K562 (cell line): ENCODE results near the gene NMNAT2. TPM values are rescaled to one million over a fixed set of nuclear protein-coding genes. Genes with fewer than 3 reads are reported as not detected.

Source experiments
- ATAC-seq: fragments of 200-7000 bp; cut with Tn5 transposase; 3 replicates; pipeline ENCODE4 v1.9.1; 2020; ENCODE audit warnings: moderate library complexity
- BruUV-seq: library from RNA; stranded (reverse); fragments of 400-500 nt; replicated peaks from 2 replicates; lab custom pipeline; 2021; lab: Mats Ljungman, UMichigan
- CTCF ChIA-PET: fragments of 300-600 bp; formaldehyde crosslinking; extraction: SDS; loops from one replicate; lab custom pipeline; 2021; ENCODE audit warnings: low intra/inter-chr PET ratio; lab: Yijun Ruan, JAX
- POLR2A ChIA-PET: fragments of 300-600, 350-650 bp; sonication (Branson Sonifier 250); formaldehyde crosslinking; extraction: SDS; loops from one replicate; lab custom pipeline; 2021; ENCODE audit warnings: antibody characterized with exemption, inconsistent platforms; lab: Yijun Ruan, JAX
- DNase-seq, 4 experiments: peaks; one replicate each; pipeline versions ENCODE4 v3.0.0 to v3.0.0-alpha.2; 2011 to 2018; ENCODE audit warnings: low spot score in 3 of 4, mixed read lengths in 3 of 4; ENCODE audit errors: extremely low read depth in 1 of 4
- FAIRE-seq: peaks from 2 replicates; lab custom pipeline; 2011; peaks lifted over from hg19 to GRCh38; lab: Jason Lieb, UNC
- H2AFZ ChIP-seq: 2 replicates; pipeline ENCODE4 v1.6.0; 2011; ENCODE audit warnings: low read depth, low read length, control low read depth, inconsistent platforms
- H3K27ac ChIP-seq: fragments of 200-600 bp; 3 replicates; pipeline ENCODE4 v1.8.0; 2011; ENCODE audit warnings: low read depth, mild to moderate bottlenecking, control low read depth, inconsistent platforms, low read length, moderate library complexity, mixed read lengths; ENCODE audit errors: extremely low read depth
- H3K27me3 ChIP-seq, 2 experiments: fragments of 300-600 bp in 1 of 2; 2 replicates in 1 of 2; 3 replicates in 1 of 2; pipeline versions ENCODE4 v1.6.0 to v1.8.0; 2011; ENCODE audit warnings: inconsistent platforms in 2 of 2, low read length in 2 of 2, mild to moderate bottlenecking in 1 of 2, mixed read lengths in 1 of 2, moderate library complexity in 1 of 2; ENCODE audit not compliant: control insufficient read depth in 2 of 2, insufficient read depth in 2 of 2
- H3K36me3 ChIP-seq: fragments of 300-600 bp; 3 replicates; pipeline ENCODE4 v1.8.0; 2011; ENCODE audit warnings: mild to moderate bottlenecking, low read length, inconsistent platforms; ENCODE audit not compliant: control insufficient read depth, insufficient read depth
- H3K4me1 ChIP-seq, 2 experiments: fragments of 200-600 bp in 1 of 2; replicated peaks in 1 of 2; 2 replicates in 1 of 2; 3 replicates in 1 of 2; pipeline versions ENCODE4 v1.5.1 to v1.8.0; 2011; ENCODE audit warnings: inconsistent platforms in 2 of 2, low read length in 2 of 2, mild to moderate bottlenecking in 1 of 2, mixed read lengths in 1 of 2, moderate library complexity in 1 of 2; ENCODE audit not compliant: control insufficient read depth in 2 of 2, insufficient read depth in 2 of 2
- H3K4me2 ChIP-seq: 2 replicates; pipeline ENCODE4 v1.6.1; 2011; ENCODE audit warnings: low read length, control low read depth, inconsistent platforms, mixed read lengths; ENCODE audit not compliant: insufficient read depth
- H3K4me3 ChIP-seq: fragments of 200-600 bp; sonication (generic), shearing (Covaris generic); 2 replicates; pipeline ENCODE4 v1.5.1; 2016; ENCODE audit warnings: control low read depth, inconsistent platforms
- H3K79me2 ChIP-seq: fragments of 200-600 bp; 3 replicates; pipeline ENCODE4 v1.8.0; 2011; ENCODE audit warnings: low read length, inconsistent platforms; ENCODE audit not compliant: control insufficient read depth, insufficient read depth
- H3K9ac ChIP-seq, 2 experiments: 2 replicates each; pipeline versions ENCODE4 v1.6.0 to v1.6.1; 2011; ENCODE audit warnings: low read depth in 2 of 2, low read length in 2 of 2, control low read depth in 1 of 2, inconsistent platforms in 1 of 2, mild to moderate bottlenecking in 1 of 2, mixed read lengths in 1 of 2; ENCODE audit not compliant: insufficient read depth in 1 of 2
- H3K9me1 ChIP-seq: one replicate; pipeline ENCODE4 v1.6.0; 2011; ENCODE audit warnings: inconsistent platforms, mild to moderate bottlenecking, low read length, moderate library complexity; ENCODE audit not compliant: control insufficient read depth, insufficient read depth
- H3K9me3 ChIP-seq: replicated peaks from 2 replicates; pipeline ENCODE4 v1.5.1; 2011; ENCODE audit warnings: low read depth, low read length, inconsistent platforms; ENCODE audit not compliant: control insufficient read depth, insufficient read depth
- H4K20me1 ChIP-seq: replicated peaks from 2 replicates; pipeline ENCODE4 v1.6.1; 2011; ENCODE audit warnings: low read length, inconsistent platforms, mixed read lengths; ENCODE audit not compliant: control insufficient read depth, insufficient read depth
- CSDE1 ChIP-seq, 2 experiments: fragments of 450-650 bp; IDR thresholded peaks; 2 replicates each; pipeline ENCODE4 v1.6.1; 2016; ENCODE audit warnings: mild to moderate bottlenecking in 1 of 2
- GABPA ChIP-seq: fragments of 200-800 bp; sonication (Bioruptor generic); conservative IDR thresholded peaks from 2 replicates; pipeline ENCODE4 v1.6.1; 2016; ENCODE audit warnings: low read depth, missing genetic modification characterization, missing compliant biosample characterization
- KAT7 ChIP-seq: sonication (generic); formaldehyde crosslinking; IDR thresholded peaks from 2 replicates; pipeline ENCODE4 v1.8.0; 2022; ENCODE audit warnings: missing genetic modification reagents, mild to moderate bottlenecking, borderline replicate concordance
- KHSRP ChIP-seq: fragments of 450-650 bp; IDR thresholded peaks from 2 replicates; pipeline ENCODE4 v1.6.1; 2017
- MYBL2 ChIP-seq, 2 experiments: fragments of 450-650 bp in 1 of 2; sonication (generic) in 1 of 2; formaldehyde crosslinking in 1 of 2; IDR thresholded peaks; 2 replicates each; pipeline versions ENCODE4 v1.6.1 to v1.8.1; 2017 to 2022; ENCODE audit warnings: borderline replicate concordance in 1 of 2, inconsistent platforms in 1 of 2, low read depth in 1 of 2, mild to moderate bottlenecking in 1 of 2, missing genetic modification reagents in 1 of 2, moderate library complexity in 1 of 2
- NFIC ChIP-seq: fragments of 450-650 bp; IDR thresholded peaks from 2 replicates; pipeline ENCODE4 v1.6.1; 2017; ENCODE audit warnings: mild to moderate bottlenecking, inconsistent platforms
- PCBP1 ChIP-seq: fragments of 200-400 bp; formaldehyde crosslinking; IDR thresholded peaks from 2 replicates; pipeline ENCODE4 v1.6.1; 2018; ENCODE audit warnings: mild to moderate bottlenecking, low read depth, low read length; ENCODE audit not compliant: poor library complexity, severe bottlenecking
- RAD51 ChIP-seq: fragments of 450-650 bp; IDR thresholded peaks from 2 replicates; pipeline ENCODE4 v1.7.1; 2016; ENCODE audit warnings: low read depth, mild to moderate bottlenecking, borderline replicate concordance
- RBM15 ChIP-seq: fragments of 200-400 bp; formaldehyde crosslinking; IDR thresholded peaks from 2 replicates; pipeline ENCODE4 v1.6.1; 2018; ENCODE audit warnings: mild to moderate bottlenecking, low read length, moderate library complexity; ENCODE audit not compliant: insufficient read depth
- ZNF780A ChIP-seq: fragments of 250-450 bp; sonication (Bioruptor Pico); IDR thresholded peaks from 2 replicates; pipeline ENCODE4 v1.5.0; 2021; ENCODE audit warnings: mild to moderate bottlenecking
- WGBS: fragments of 100-300 bp; shearing (Covaris generic); methylation state at CpG from one replicate; pipeline ENCODE4 v1.1.6; 2016; ENCODE audit warnings: low coverage, mixed read lengths; ENCODE audit not compliant: insufficient coverage; ENCODE audit errors: missing lambda C conversion rate; 5-methylcytosine and 5-hydroxymethylcytosine counted together
- in situ Hi-C: fragments of 300-500 bp; cut with MboI; formaldehyde crosslinking; loops from 4 replicates; pipeline ENCODE4 v1.15.0; 2018; ENCODE audit warnings: inconsistent platforms, mixed read lengths
- intact Hi-C: fragments of 100-400 bp; cut with micrococcal nuclease; formaldehyde crosslinking; loops from 2 replicates; pipeline ENCODE4 v1.14.2; 2022
- polyA plus RNA-seq, 8 experiments: library from polyadenylated mRNA; depleted of rRNA in 4 of 8; stranded (reverse) in 5 of 8; unstranded in 3 of 8; fragments of >200 nt; fragmentation: Nextera tagmentation in 2 of 8; fragmentation: Illumina TruSeq in 1 of 8; extraction: Ambion mirVana in 2 of 8; extraction: Trizol in 1 of 8; gene quantifications; 2 replicates each; pipeline versions ENCODE4 v1.2.1 to v1.2.3, GENCODE V29; 2011 to 2014; ENCODE audit warnings: inconsistent platforms in 1 of 8, missing spikeins in 1 of 8
- total RNA-seq, 7 experiments: library from RNA; depleted of rRNA in 6 of 7; stranded (reverse); fragments of >200 nt in 6 of 7; fragmentation: Illumina TruSeq in 2 of 7; extraction: Trizol in 2 of 7; gene quantifications; 2 replicates each; pipeline versions ENCODE4 v1.2.1 to v1.2.3, GENCODE V29; 2011 to 2021; ENCODE audit warnings: low replicate concordance in 1 of 7
- TF ChIP-seq, protein P1 (sequence below): fragments of 450-650 bp; IDR thresholded peaks from one replicate; pipeline ENCODE4 v1.6.1; 2018; ENCODE audit warnings: mild to moderate bottlenecking, moderate library complexity; ENCODE audit not compliant: partially characterized antibody
- TF ChIP-seq, protein P2 (sequence below): fragments of 450-650 bp; IDR thresholded peaks from 2 replicates; pipeline ENCODE4 v1.6.1; 2016; ENCODE audit warnings: low read depth, mild to moderate bottlenecking, moderate library complexity
- TF ChIP-seq, protein P3 (sequence below), 2 experiments: fragments of 450-650 bp; conservative IDR thresholded peaks; 2 replicates each; pipeline ENCODE4 v1.6.1; 2017; ENCODE audit warnings: mild to moderate bottlenecking in 2 of 2, moderate library complexity in 2 of 2
- TF ChIP-seq, protein P4 (sequence below): sonication (generic); formaldehyde crosslinking; IDR thresholded peaks from 2 replicates; pipeline ENCODE4 v1.8.1; 2022; ENCODE audit warnings: missing genetic modification reagents
- TF ChIP-seq, protein P5 (sequence below): fragments of 450-650 bp; formaldehyde crosslinking; IDR thresholded peaks from 2 replicates; pipeline ENCODE4 v1.4.0; 2020; ENCODE audit warnings: mild to moderate bottlenecking, moderate library complexity

Gene NMNAT2
- total and polyA plus RNA-seq, 9 of the 15 experiments (the other 6 are each of a cell fraction or from before 2014, with no cell fraction given): not detected

DNA sequence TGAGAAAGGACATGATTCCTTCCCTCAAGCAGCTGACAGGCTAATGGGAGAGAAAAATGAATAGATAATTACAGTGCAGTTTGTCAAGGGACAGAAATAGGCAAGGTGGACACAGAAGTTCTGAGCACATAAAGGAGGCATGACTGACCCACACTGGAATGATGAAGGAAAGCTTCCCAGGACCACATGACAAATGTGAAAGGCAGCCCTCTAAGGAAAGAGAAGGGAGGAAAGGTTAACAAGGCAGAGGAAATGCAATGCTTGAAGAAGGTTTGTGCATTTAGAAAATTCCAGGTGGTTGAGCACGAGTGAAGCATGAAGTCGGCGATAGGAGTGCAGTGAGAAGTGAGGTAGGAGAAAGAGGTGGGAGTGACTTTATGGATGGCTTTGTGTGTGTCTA lies 194.7 kb downstream of the NMNAT2 start:
- Histone ChIP-seq H3K9ac (no peak overlapping the region), H3K36me3 (no peaks in the 10 kb centered on the region), H4K20me1 (no peaks in the 10 kb centered on the region; the same call in 1 of the 2 replicates), H3K9me1 (no peaks in the 10 kb centered on the region)
- no peak for FAIRE-seq
- CTCF ChIA-PET: no interaction called here
- intact Hi-C loops: no loop called here
- TF ChIP-seq PCBP1 (no peak), MYBL2 (IDR thresholded peaks at IDR 0.05; ENCODE audit: low read depth) (no peak), MYBL2 (CRISPR knock-in tag; IDR thresholded peaks at IDR 0.05; ENCODE audit: borderline replicate concordance) (no peak), KHSRP (no peak), RAD51 (no peak), GABPA (tag) (no peak), CSDE1 (IDR thresholded peaks at IDR 0.05) (no peak), ZNF780A (no peak), KAT7 (CRISPR knock-in tag) (no peak), RBM15 (no peak), NFIC (no peak)
- TF ChIP-seq, protein P1, sequence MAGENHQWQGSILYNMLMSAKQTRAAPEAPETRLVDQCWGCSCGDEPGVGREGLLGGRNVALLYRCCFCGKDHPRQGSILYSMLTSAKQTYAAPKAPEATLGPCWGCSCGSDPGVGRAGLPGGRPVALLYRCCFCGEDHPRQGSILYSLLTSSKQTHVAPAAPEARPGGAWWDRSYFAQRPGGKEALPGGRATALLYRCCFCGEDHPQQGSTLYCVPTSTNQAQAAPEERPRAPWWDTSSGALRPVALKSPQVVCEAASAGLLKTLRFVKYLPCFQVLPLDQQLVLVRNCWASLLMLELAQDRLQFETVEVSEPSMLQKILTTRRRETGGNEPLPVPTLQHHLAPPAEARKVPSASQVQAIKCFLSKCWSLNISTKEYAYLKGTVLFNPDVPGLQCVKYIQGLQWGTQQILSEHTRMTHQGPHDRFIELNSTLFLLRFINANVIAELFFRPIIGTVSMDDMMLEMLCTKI: no peak
- TF ChIP-seq, protein P2, sequence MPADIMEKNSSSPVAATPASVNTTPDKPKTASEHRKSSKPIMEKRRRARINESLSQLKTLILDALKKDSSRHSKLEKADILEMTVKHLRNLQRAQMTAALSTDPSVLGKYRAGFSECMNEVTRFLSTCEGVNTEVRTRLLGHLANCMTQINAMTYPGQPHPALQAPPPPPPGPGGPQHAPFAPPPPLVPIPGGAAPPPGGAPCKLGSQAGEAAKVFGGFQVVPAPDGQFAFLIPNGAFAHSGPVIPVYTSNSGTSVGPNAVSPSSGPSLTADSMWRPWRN: no peak
- TF ChIP-seq, protein P3, sequence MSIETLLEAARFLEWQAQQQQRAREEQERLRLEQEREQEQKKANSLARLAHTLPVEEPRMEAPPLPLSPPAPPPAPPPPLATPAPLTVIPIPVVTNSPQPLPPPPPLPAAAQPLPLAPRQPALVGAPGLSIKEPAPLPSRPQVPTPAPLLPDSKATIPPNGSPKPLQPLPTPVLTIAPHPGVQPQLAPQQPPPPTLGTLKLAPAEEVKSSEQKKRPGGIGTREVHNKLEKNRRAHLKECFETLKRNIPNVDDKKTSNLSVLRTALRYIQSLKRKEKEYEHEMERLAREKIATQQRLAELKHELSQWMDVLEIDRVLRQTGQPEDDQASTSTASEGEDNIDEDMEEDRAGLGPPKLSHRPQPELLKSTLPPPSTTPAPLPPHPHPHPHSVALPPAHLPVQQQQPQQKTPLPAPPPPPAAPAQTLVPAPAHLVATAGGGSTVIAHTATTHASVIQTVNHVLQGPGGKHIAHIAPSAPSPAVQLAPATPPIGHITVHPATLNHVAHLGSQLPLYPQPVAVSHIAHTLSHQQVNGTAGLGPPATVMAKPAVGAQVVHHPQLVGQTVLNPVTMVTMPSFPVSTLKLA (conservative IDR thresholded peaks at IDR 0.05): no peak
- TF ChIP-seq, protein P4, sequence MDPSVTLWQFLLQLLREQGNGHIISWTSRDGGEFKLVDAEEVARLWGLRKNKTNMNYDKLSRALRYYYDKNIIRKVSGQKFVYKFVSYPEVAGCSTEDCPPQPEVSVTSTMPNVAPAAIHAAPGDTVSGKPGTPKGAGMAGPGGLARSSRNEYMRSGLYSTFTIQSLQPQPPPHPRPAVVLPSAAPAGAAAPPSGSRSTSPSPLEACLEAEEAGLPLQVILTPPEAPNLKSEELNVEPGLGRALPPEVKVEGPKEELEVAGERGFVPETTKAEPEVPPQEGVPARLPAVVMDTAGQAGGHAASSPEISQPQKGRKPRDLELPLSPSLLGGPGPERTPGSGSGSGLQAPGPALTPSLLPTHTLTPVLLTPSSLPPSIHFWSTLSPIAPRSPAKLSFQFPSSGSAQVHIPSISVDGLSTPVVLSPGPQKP (CRISPR knock-in tag): no peak
- TF ChIP-seq, protein P5, sequence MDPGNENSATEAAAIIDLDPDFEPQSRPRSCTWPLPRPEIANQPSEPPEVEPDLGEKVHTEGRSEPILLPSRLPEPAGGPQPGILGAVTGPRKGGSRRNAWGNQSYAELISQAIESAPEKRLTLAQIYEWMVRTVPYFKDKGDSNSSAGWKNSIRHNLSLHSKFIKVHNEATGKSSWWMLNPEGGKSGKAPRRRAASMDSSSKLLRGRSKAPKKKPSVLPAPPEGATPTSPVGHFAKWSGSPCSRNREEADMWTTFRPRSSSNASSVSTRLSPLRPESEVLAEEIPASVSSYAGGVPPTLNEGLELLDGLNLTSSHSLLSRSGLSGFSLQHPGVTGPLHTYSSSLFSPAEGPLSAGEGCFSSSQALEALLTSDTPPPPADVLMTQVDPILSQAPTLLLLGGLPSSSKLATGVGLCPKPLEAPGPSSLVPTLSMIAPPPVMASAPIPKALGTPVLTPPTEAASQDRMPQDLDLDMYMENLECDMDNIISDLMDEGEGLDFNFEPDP (CRISPR knock-in tag): no peak
- TF ChIP-seq, all 486 proteins: peak for 0
- H3K27ac ChIP-seq: no peak overlapping the region
- no peak overlapping the region for H3K4me3 ChIP-seq
- no TSS peak for BruUV-seq
- POLR2A ChIA-PET: no interaction called here
- H3K4me1 ChIP-seq: no peaks in the 10 kb centered on the region
- 0% methylated on average over 3 of the region's 3 CpGs for WGBS
- H2AFZ ChIP-seq: no peak overlapping the region
- DNase-seq: no peak
- no peak for ATAC-seq
- no peaks in the 10 kb centered on the region for H3K9me3 ChIP-seq
- in situ Hi-C loops: no loop called here
- H3K27me3 ChIP-seq: peaks cover 2 to 42% of the 10 kb centered on the region in 2 experiments; a peak in 4 of 5 replicates
- no peak overlapping the region for H3K4me2 ChIP-seq
- H3K79me2 ChIP-seq: no peaks in the 10 kb centered on the region
